Spleen (tissue), 11 donors: Measurements from ENCODE around the gene VRTN. TPM values are rescaled to one million over a fixed set of nuclear protein-coding genes. Genes with fewer than 3 reads are reported as not detected.

ENCODE experiments used
- DNase-seq: peaks from one replicate; pipeline ENCODE4 v3.0.0-alpha.2; 2020
- H3K27ac ChIP-seq, 8 donors: fragments of 200-600 bp; sonication (generic) in 7 of 8; 1 replicate in 4 of 8; 2 replicates in 4 of 8; pipeline versions ENCODE4 v1.5.0 to v1.8.0; 2016 to 2021; ENCODE audit warnings: inconsistent platforms in 4 of 8, mild to moderate bottlenecking in 4 of 8, moderate library complexity in 1 of 8
- H3K27me3 ChIP-seq, 7 donors: fragments of 200-600 bp; sonication (generic) in 6 of 7; replicated peaks in 1 of 7; 1 replicate in 4 of 7; 2 replicates in 3 of 7; pipeline versions ENCODE4 v1.5.0 to v1.8.0; 2016 to 2021; ENCODE audit warnings: inconsistent platforms in 3 of 7, mild to moderate bottlenecking in 1 of 7
- H3K36me3 ChIP-seq, 6 donors: fragments of 200-600 bp; sonication (generic) in 5 of 6; 1 replicate in 4 of 6; 2 replicates in 2 of 6; pipeline versions ENCODE4 v1.5.0 to v1.8.0; 2016 to 2021; ENCODE audit warnings: inconsistent platforms in 2 of 6
- H3K4me1 ChIP-seq, 6 donors: fragments of 200-600 bp; sonication (generic) in 5 of 6; 1 replicate in 3 of 6; 2 replicates in 3 of 6; pipeline versions ENCODE4 v1.5.0 to v1.8.0; 2016 to 2021; ENCODE audit warnings: inconsistent platforms in 3 of 6
- H3K4me3 ChIP-seq, 8 donors: fragments of 200-600 bp; sonication (generic) in 7 of 8; 1 replicate in 4 of 8; 2 replicates in 4 of 8; pipeline versions ENCODE4 v1.5.0 to v1.8.0; 2016 to 2021; ENCODE audit warnings: inconsistent platforms in 4 of 8, mild to moderate bottlenecking in 4 of 8, moderate library complexity in 2 of 8
- H3K9me3 ChIP-seq, 8 donors: fragments of 200-600 bp; sonication (generic) in 7 of 8; 1 replicate in 4 of 8; 2 replicates in 4 of 8; pipeline versions ENCODE4 v1.5.0 to v1.8.0; 2016 to 2021; ENCODE audit warnings: inconsistent platforms in 4 of 8
- POLR2A ChIP-seq, 3 donors: fragments of 450-650 bp; IDR thresholded peaks; one replicate each; pipeline ENCODE4 v1.5.1; 2017; ENCODE audit warnings: antibody characterized with exemption in 3 of 3, mild to moderate bottlenecking in 1 of 3
- POLR2AphosphoS5 ChIP-seq, 3 donors: sonication (generic); formaldehyde crosslinking; IDR thresholded peaks; one replicate each; pipeline ENCODE4 v1.5.1; 2017; ENCODE audit warnings: antibody characterized with exemption in 3 of 3
- WGBS, 5 donors: extraction: QIAGEN DNeasy Blood & Tissue Kit in 3 of 5; methylation state at CpG; one replicate each; pipeline versions ENCODE4 v1.1.5 to v1.1.7; 2013 to 2018; 5-methylcytosine and 5-hydroxymethylcytosine counted together
- intact Hi-C: fragments of 100-400 bp; cut with DNase I; formaldehyde crosslinking; loops from one replicate; pipeline ENCODE4 v1.15.0; 2023; ENCODE audit warnings: low total_unique reads
- polyA plus RNA-seq, 3 donors: library from polyadenylated mRNA; stranded (reverse); fragments of 200-250 nt; gene quantifications; one replicate each; pipeline ENCODE4 v1.2.1, GENCODE V29; 2013
- total RNA-seq, 7 donors: library from RNA; depleted of rRNA in 3 of 7; stranded (reverse); fragments of >200 nt in 3 of 7; fragmentation: NEBNext Ultra II Directional in 4 of 7; extraction: Animal tissue kit (Norgen Biotek cat#: 25700) in 4 of 7; gene quantifications; one replicate each; pipeline versions ENCODE4 v1.1.0 to v1.2.1, GENCODE V29; 2016 to 2021
- TF ChIP-seq, protein P1 (sequence below), 11 experiments: fragments of 200-600 bp in 7 of 11; fragments of 450-650 bp in 4 of 11; sonication (generic) in 4 of 11; IDR thresholded peaks in 8 of 11; conservative IDR thresholded peaks in 3 of 11; 1 replicate in 7 of 11; 2 replicates in 4 of 11; pipeline versions ENCODE4 v1.4.0 to v1.8.0; 2016 to 2021; ENCODE audit warnings: antibody characterized with exemption in 11 of 11, inconsistent platforms in 4 of 11, mild to moderate bottlenecking in 1 of 11
- donor health status: healthy with polysubstance abuse.
- donor health status: DM: no; HTN: no; CAD: no; lungs with moderate emphysema.
- donor health status: DM: no; HTN: no; CAD: no.
- donor health status: Bipolar disorder and iron deficiency.
- donor health status: healthy.
- donor health status: DM: no; HTN: no; CAD: no.
- donor health status: DM: yes; HTN: yes; CAD: no.

Gene VRTN
- total and polyA plus RNA-seq, 10 donors: 0.07 to 0.21 (median 0.10) TPM; not detected in 7

DNA sequence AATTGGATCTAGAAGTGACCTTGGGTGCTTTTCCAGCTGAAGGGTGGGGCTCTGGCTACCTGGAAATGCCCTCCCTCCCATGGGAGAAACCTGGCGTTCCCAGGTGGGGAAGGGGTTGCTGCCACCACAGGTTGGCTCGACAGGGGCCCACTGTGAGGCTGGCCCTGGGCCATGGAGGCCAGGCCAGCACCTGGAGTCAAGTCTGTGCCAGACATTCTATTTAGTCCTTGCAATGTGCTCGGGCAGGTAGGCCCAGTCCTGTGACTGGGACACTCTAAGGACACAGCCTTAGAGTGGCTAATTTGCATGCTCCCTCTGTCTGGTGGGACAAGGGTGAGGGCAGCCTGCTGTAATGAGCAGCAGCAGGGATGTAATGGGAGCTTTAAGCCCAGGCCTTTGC, 11.9 kb downstream of the VRTN start:
- intact Hi-C loops: loop anchor here (5.0 kb wide), 2 partner anchors 117 to 132 kb away; partner anchors contain the start of genes ISCA2 and NPC2
- no peak overlapping the region for H3K4me3 ChIP-seq
- no peak for DNase-seq
- H3K9me3 ChIP-seq: no peaks in the 10 kb centered on the region
- TF ChIP-seq POLR2AphosphoS5 (IDR thresholded peaks at IDR 0.05) (no peak), POLR2A (IDR thresholded peaks at IDR 0.05) (no peak)
- TF ChIP-seq, protein P1, sequence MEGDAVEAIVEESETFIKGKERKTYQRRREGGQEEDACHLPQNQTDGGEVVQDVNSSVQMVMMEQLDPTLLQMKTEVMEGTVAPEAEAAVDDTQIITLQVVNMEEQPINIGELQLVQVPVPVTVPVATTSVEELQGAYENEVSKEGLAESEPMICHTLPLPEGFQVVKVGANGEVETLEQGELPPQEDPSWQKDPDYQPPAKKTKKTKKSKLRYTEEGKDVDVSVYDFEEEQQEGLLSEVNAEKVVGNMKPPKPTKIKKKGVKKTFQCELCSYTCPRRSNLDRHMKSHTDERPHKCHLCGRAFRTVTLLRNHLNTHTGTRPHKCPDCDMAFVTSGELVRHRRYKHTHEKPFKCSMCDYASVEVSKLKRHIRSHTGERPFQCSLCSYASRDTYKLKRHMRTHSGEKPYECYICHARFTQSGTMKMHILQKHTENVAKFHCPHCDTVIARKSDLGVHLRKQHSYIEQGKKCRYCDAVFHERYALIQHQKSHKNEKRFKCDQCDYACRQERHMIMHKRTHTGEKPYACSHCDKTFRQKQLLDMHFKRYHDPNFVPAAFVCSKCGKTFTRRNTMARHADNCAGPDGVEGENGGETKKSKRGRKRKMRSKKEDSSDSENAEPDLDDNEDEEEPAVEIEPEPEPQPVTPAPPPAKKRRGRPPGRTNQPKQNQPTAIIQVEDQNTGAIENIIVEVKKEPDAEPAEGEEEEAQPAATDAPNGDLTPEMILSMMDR (IDR thresholded peaks at IDR 0.05 in 8 of 11, conservative IDR thresholded peaks at IDR 0.05 in 3 of 11): no peak
- H3K27me3 ChIP-seq: peaks cover 0 to 18% (median 0%) of the 10 kb centered on the region in 7 donors
- no peak overlapping the region for H3K27ac ChIP-seq
- WGBS, 5 donors: 40 to 79% (median 61%) methylated on average over 1 to 3 of the region's 3 CpGs
- peaks cover 0 to 7% (median 4%) of the 10 kb centered on the region in 6 donors for H3K4me1 ChIP-seq
- no peaks in the 10 kb centered on the region for H3K36me3 ChIP-seq

- no peak overlapping the region for H3K27ac ChIP-seq
- DNase-seq: peak; percentile 87
- TF ChIP-seq, protein P1 (IDR thresholded peaks at IDR 0.05 in 8 of 11, conservative IDR thresholded peaks at IDR 0.05 in 3 of 11): peak; percentile 86 to 95 (median 93)
- TF ChIP-seq POLR2A (IDR thresholded peaks at IDR 0.05) (no peak), POLR2AphosphoS5 (IDR thresholded peaks at IDR 0.05) (no peak)
- no peaks in the 10 kb centered on the region for H3K36me3 ChIP-seq
- no peaks in the 10 kb centered on the region for H3K9me3 ChIP-seq
- peaks cover 0 to 21% (median 0%) of the 10 kb centered on the region in 7 donors for H3K27me3 ChIP-seq
- intact Hi-C loops: loop anchor here (5.0 kb wide), 2 partner anchors 115 to 130 kb away; partner anchors contain the start of genes ISCA2 and NPC2
- H3K4me1 ChIP-seq: peaks cover 0 to 7% (median 4%) of the 10 kb centered on the region in 6 donors
- 21 to 35% (median 28%) methylated on average over 12 of the region's 12 CpGs for WGBS, 5 donors
- no peak overlapping the region for H3K4me3 ChIP-seq
These were observed 14.2 kb downstream of the VRTN start for GRCh38 chr14:74362361-74362915.

GRCh38 chr14:74364271-74364880, 16.1 kb downstream of the VRTN start:
- DNase-seq: no peak

More at GRCh38 chr14:74364271-74364880, 16.1 kb downstream of the VRTN start:
- intact Hi-C loops: loop anchor here (5.0 kb wide), 2 partner anchors 113 to 128 kb away; partner anchors contain the start of genes ISCA2 and NPC2
- no peak overlapping the region for H3K27ac ChIP-seq
- H3K4me1 ChIP-seq: peaks cover 0 to 7% (median 4%) of the 10 kb centered on the region in 6 donors
- H3K9me3 ChIP-seq: no peaks in the 10 kb centered on the region
- H3K4me3 ChIP-seq: no peak overlapping the region
- peaks cover 0 to 21% (median 0%) of the 10 kb centered on the region in 7 donors for H3K27me3 ChIP-seq
- 79 to 90% (median 85%) methylated on average over 3 to 7 of the region's 7 CpGs for whole genome bisulfite sequencing, 5 donors
- no peaks in the 10 kb centered on the region for H3K36me3 ChIP-seq
- TF ChIP-seq POLR2A (IDR thresholded peaks at IDR 0.05) (no peak), POLR2AphosphoS5 (IDR thresholded peaks at IDR 0.05) (no peak)
- TF ChIP-seq, protein P1 (IDR thresholded peaks at IDR 0.05 in 8 of 11, conservative IDR thresholded peaks at IDR 0.05 in 3 of 11): no peak
